Measurements from ENCODE around the gene HTRA1. TPM values are rescaled to one million over a fixed set of nuclear protein-coding genes. Genes with fewer than 3 reads are reported as not detected.

Gene HTRA1
- total RNA-seq, 1 donor from 2014 or later: 3.5 TPM

GRCh38 chr10:122459561-122460273 is 1.6 kb upstream of the HTRA1 start:
- H3K4me1 Mint-ChIP-seq (ENCODE audit: low read depth): peaks cover 4% of the 10 kb centered on the region
- no peaks in the 10 kb centered on the region for H3K36me3 Mint-ChIP-seq (ENCODE audit: insufficient read depth)
- no peak overlapping the region for H3K27ac Mint-ChIP-seq

GRCh38 chr10:122460891-122461293 is 461 bp upstream of the HTRA1 start:
- H3K36me3 Mint-ChIP-seq (ENCODE audit: insufficient read depth): no peaks in the 10 kb centered on the region
- H3K4me3 Mint-ChIP-seq (ENCODE audit: low read depth): peak overlapping the region; percentile 35
- no peaks in the 10 kb centered on the region for H3K9me3 Mint-ChIP-seq (ENCODE audit: low read depth)
- no peak overlapping the region for H3K27ac Mint-ChIP-seq
- H3K4me1 Mint-ChIP-seq (ENCODE audit: low read depth): peaks cover 4% of the 10 kb centered on the region
- H3K27me3 Mint-ChIP-seq: peaks cover 73% of the 10 kb centered on the region
- no peak for TF ChIP-seq CTCF (IDR thresholded peaks at IDR 0.05; ENCODE audit: unreplicated experiment)
- no peak for DNase-seq (ENCODE audit: low spot score, unreplicated experiment)

More at GRCh38 chr10:122459561-122460273, 1.6 kb upstream of the HTRA1 start:
- peaks cover 67% of the 10 kb centered on the region for H3K27me3 Mint-ChIP-seq
- no peak for DNase-seq (ENCODE audit: low spot score, unreplicated experiment)
- TF ChIP-seq CTCF (IDR thresholded peaks at IDR 0.05; ENCODE audit: unreplicated experiment): no peak
- peak overlapping the region; percentile 41 for H3K4me3 Mint-ChIP-seq (ENCODE audit: low read depth)
- no peaks in the 10 kb centered on the region for H3K9me3 Mint-ChIP-seq (ENCODE audit: low read depth)

- Mint-ChIP-seq H3K27me3 (peaks cover 79% of the 10 kb centered on the region), H3K4me1 (ENCODE audit: low read depth) (peaks cover 4% of the 10 kb centered on the region), H3K36me3 (ENCODE audit: insufficient read depth) (no peaks in the 10 kb centered on the region), H3K4me3 (ENCODE audit: low read depth) (peak overlapping the region; percentile 63), H3K27ac (no peak overlapping the region), H3K9me3 (ENCODE audit: low read depth) (no peaks in the 10 kb centered on the region)
- DNase-seq (ENCODE audit: low spot score, unreplicated experiment): no peak
- TF ChIP-seq CTCF (IDR thresholded peaks at IDR 0.05; ENCODE audit: unreplicated experiment): no peak
Measured at GRCh38 chr10:122461729-122462532, 578 bp downstream of the HTRA1 start.

- no peaks in the 10 kb centered on the region for H3K36me3 Mint-ChIP-seq (ENCODE audit: insufficient read depth)
Measured at GRCh38 chr10:122462533-122463465, 1.4 kb downstream of the HTRA1 start.

More at GRCh38 chr10:122462533-122463465, 1.4 kb downstream of the HTRA1 start:
- Mint-ChIP-seq H3K9me3 (ENCODE audit: low read depth) (no peaks in the 10 kb centered on the region), H3K4me1 (ENCODE audit: low read depth) (peaks cover 4% of the 10 kb centered on the region), H3K27me3 (peaks cover 85% of the 10 kb centered on the region), H3K4me3 (ENCODE audit: low read depth) (peak overlapping the region; percentile 63), H3K27ac (no peak overlapping the region)
- DNase-seq (ENCODE audit: low spot score, unreplicated experiment): no peak
- TF ChIP-seq CTCF (IDR thresholded peaks at IDR 0.05; ENCODE audit: unreplicated experiment): no peak
